ENCODE results near the gene TMEM30A.

DNA sequence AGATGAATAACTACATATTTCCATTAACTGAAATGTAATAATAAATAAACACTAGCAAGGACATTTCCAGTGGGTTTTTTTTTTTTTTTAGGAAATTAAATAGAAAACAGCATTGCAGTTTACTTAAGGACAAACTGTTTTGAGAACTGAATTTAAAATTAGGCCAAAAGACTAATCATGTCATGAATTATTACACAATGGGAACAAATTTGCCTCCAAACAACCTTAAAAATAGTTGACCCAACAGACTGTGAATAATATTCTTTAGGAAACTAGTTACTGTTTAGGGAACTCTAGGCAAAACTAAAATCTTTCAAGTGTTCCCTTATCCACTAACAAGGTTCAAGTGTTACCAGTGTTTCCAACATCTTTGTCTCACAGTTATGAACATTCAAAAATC, 62.3 kb downstream of the TMEM30A start:
- TF ChIP-seq ADNP (CRISPR knock-in tag; IDR thresholded peaks at IDR 0.05): no peak
- no peak for TF ChIP-seq CTCF (CRISPR knock-in tag; IDR thresholded peaks at IDR 0.05)
- TF ChIP-seq TEAD2 (CRISPR knock-in tag; IDR thresholded peaks at IDR 0.05): no peak
- TF ChIP-seq EZH2 (conservative IDR thresholded peaks at IDR 0.05; ENCODE audit: low read depth, low read length): no peak
- TF ChIP-seq HMG20A (CRISPR knock-in tag; IDR thresholded peaks at IDR 0.05; ENCODE audit: borderline replicate concordance): no peak
- TF ChIP-seq POGZ (CRISPR knock-in tag; IDR thresholded peaks at IDR 0.05): no peak
- no peak for TF ChIP-seq ZNF431 (CRISPR knock-in tag; IDR thresholded peaks at IDR 0.05; ENCODE audit: borderline replicate concordance, low read depth)
- TF ChIP-seq ZNF776 (CRISPR knock-in tag; IDR thresholded peaks at IDR 0.05): no peak
- no peak for TF ChIP-seq EP300 (IDR thresholded peaks at IDR 0.05; ENCODE audit: low read depth in 2 of 2, low read length in 2 of 2)
- TF ChIP-seq EP300 (CRISPR knock-in tag; IDR thresholded peaks at IDR 0.05; ENCODE audit: borderline replicate concordance): no peak
- TF ChIP-seq ZNF576 (CRISPR knock-in tag; IDR thresholded peaks at IDR 0.05): no peak

Data from HepG2 (cell line).